GM15510 (cell line): ENCODE measurements around the gene SLC66A2.

Experiments
- POLR2A ChIP-seq: IDR thresholded peaks from 3 replicates; pipeline ENCODE4 v1.6.1; 2011; ENCODE audit warnings: borderline replicate concordance; ENCODE audit not compliant: insufficient read length; ENCODE audit errors: extremely low read depth

The SLC66A2 gene

GRCh38 chr18:79926306-79926705, 25.1 kb downstream of the SLC66A2 start:
- TF ChIP-seq POLR2A: no peak

GRCh38 chr18:79924814-79925731, 26.4 kb downstream of the SLC66A2 start:
- no peak for TF ChIP-seq POLR2A

GRCh38 chr18:79923896-79924585, 27.4 kb downstream of the SLC66A2 start:
- no peak for TF ChIP-seq POLR2A

- no peak for TF ChIP-seq POLR2A
Measured at GRCh38 chr18:79922971-79923411, 28.5 kb downstream of the SLC66A2 start.

GRCh38 chr18:79921984-79922965, 29.2 kb downstream of the SLC66A2 start:
- no peak for TF ChIP-seq POLR2A

- TF ChIP-seq POLR2A: no peak
Measured at GRCh38 chr18:79919089-79919488, 32.4 kb downstream of the SLC66A2 start.

- no peak for TF ChIP-seq POLR2A
Measured at GRCh38 chr18:79918615-79919011, 32.8 kb downstream of the SLC66A2 start.

GRCh38 chr18:79917853-79918614, 33.4 kb downstream of the SLC66A2 start:
- no peak for TF ChIP-seq POLR2A

- no peak for TF ChIP-seq POLR2A
Measured at GRCh38 chr18:79917169-79917852, 34.1 kb downstream of the SLC66A2 start.

GRCh38 chr18:79916546-79917168, 34.8 kb downstream of the SLC66A2 start:
- TF ChIP-seq POLR2A: no peak

GRCh38 chr18:79916128-79916494, 35.3 kb downstream of the SLC66A2 start:
- no peak for TF ChIP-seq POLR2A

GRCh38 chr18:79915161-79916127, 36.0 kb downstream of the SLC66A2 start:
- TF ChIP-seq POLR2A: no peak

GRCh38 chr18:79914614-79915160, 36.8 kb downstream of the SLC66A2 start:
- TF ChIP-seq POLR2A: no peak
